HepG2 (cell line): ENCODE data around the gene PLEKHM2. TPM values are rescaled to one million over a fixed set of nuclear protein-coding genes. Genes with fewer than 3 reads are reported as not detected.

ENCODE experiments used
- AFF4 ChIP-seq: sonication (generic); formaldehyde crosslinking; IDR thresholded peaks from 2 replicates; pipeline ENCODE4 v1.4.0; 2020; ENCODE audit warnings: missing genetic modification reagents
- CBFB ChIP-seq: sonication (generic); formaldehyde crosslinking; IDR thresholded peaks from 2 replicates; pipeline ENCODE4 v1.4.0; 2020; ENCODE audit warnings: missing genetic modification reagents
- CREB1 ChIP-seq, 2 experiments: fragments of 450-650 bp in 1 of 2; IDR thresholded peaks; 2 replicates each; pipeline ENCODE4 v1.6.1; 2016 to 2017; ENCODE audit warnings: control low read depth in 1 of 2, mild to moderate bottlenecking in 1 of 2, missing compliant biosample characterization in 1 of 2, missing genetic modification characterization in 1 of 2
- CSRNP1 ChIP-seq: sonication (generic); formaldehyde crosslinking; IDR thresholded peaks from 2 replicates; pipeline ENCODE4 v1.8.1; 2023; ENCODE audit warnings: mild to moderate bottlenecking, missing genetic modification reagents
- IRF9 ChIP-seq: sonication (generic); formaldehyde crosslinking; IDR thresholded peaks from 2 replicates; pipeline ENCODE4 v1.8.0; 2022; ENCODE audit warnings: missing genetic modification reagents, mild to moderate bottlenecking, borderline replicate concordance
- JARID2 ChIP-seq: sonication (generic); formaldehyde crosslinking; IDR thresholded peaks from 2 replicates; pipeline ENCODE4 v1.8.1; 2023; ENCODE audit warnings: missing genetic modification reagents, inconsistent platforms; ENCODE audit not compliant: insufficient replicate concordance
- KDM5A ChIP-seq: fragments of 200-600 bp; sonication (generic); IDR thresholded peaks from 2 replicates; pipeline ENCODE4 v1.7.0; 2018; ENCODE audit warnings: antibody characterized with exemption, mild to moderate bottlenecking, low read length, borderline replicate concordance
- RFX5 ChIP-seq: IDR thresholded peaks from 2 replicates; pipeline ENCODE4 v1.6.1; 2011; ENCODE audit warnings: low read depth, low read length, improper control_type of control experiment
- RXRB ChIP-seq: IDR thresholded peaks from 2 replicates; pipeline ENCODE4 v1.6.1; 2016; ENCODE audit warnings: borderline replicate concordance, missing genetic modification reagents, missing compliant biosample characterization
- SOX13 ChIP-seq, 3 experiments: fragments of 450-650 bp in 1 of 3; sonication (generic) in 1 of 3; formaldehyde crosslinking in 1 of 3; IDR thresholded peaks in 2 of 3; conservative IDR thresholded peaks in 1 of 3; 2 replicates each; pipeline versions ENCODE4 v1.5.0 to v1.6.1; 2016 to 2020; ENCODE audit warnings: antibody characterized with exemption in 1 of 3, mild to moderate bottlenecking in 1 of 3, missing compliant biosample characterization in 1 of 3, missing genetic modification reagents in 1 of 3, moderate library complexity in 1 of 3
- SRF ChIP-seq: IDR thresholded peaks from 2 replicates; pipeline ENCODE4 v1.6.1; 2011; ENCODE audit warnings: mild to moderate bottlenecking, low read depth, low read length, moderate library complexity
- TFDP1 ChIP-seq: IDR thresholded peaks from 2 replicates; pipeline ENCODE4 v1.6.1; 2016; ENCODE audit warnings: missing compliant biosample characterization, missing genetic modification reagents, borderline replicate concordance
- ZNF687 ChIP-seq: sonication (generic); formaldehyde crosslinking; IDR thresholded peaks from 2 replicates; pipeline ENCODE4 v1.5.1; 2020; ENCODE audit warnings: mild to moderate bottlenecking, missing genetic modification reagents, moderate library complexity
- ZNF724P ChIP-seq: sonication (generic); formaldehyde crosslinking; IDR thresholded peaks from 2 replicates; pipeline ENCODE4 v1.8.0; 2022; ENCODE audit warnings: missing genetic modification reagents, borderline replicate concordance
- ZNF879 ChIP-seq: sonication (generic); formaldehyde crosslinking; IDR thresholded peaks from 2 replicates; pipeline ENCODE4 v1.8.1; 2023; ENCODE audit warnings: missing genetic modification reagents
- polyA plus RNA-seq, 8 experiments: library from polyadenylated mRNA; depleted of rRNA in 3 of 8; stranded (reverse) in 7 of 8; unstranded in 1 of 8; fragments of >200 nt; fragmentation: Illumina TruSeq in 4 of 8; extraction: Trizol in 4 of 8; gene quantifications; 2 replicates each; pipeline versions ENCODE4 v1.2.1 to v1.2.3, GENCODE V29; 2011 to 2016; ENCODE audit warnings: low read depth in 4 of 8, missing spikeins in 1 of 8, mixed read lengths in 1 of 8; ENCODE audit not compliant: insufficient read depth in 1 of 8
- total RNA-seq, 5 experiments: library from RNA; depleted of rRNA; stranded (reverse); fragments of >200 nt; fragmentation: Illumina TruSeq; extraction: Trizol; gene quantifications; 2 replicates each; pipeline ENCODE4 v1.2.3, GENCODE V29; 2016; ENCODE audit warnings: low read depth in 1 of 5

PLEKHM2 gene
- total and polyA plus RNA-seq, 2 of the 13 experiments (the other 11 are each of a cell fraction or from before 2014, with no cell fraction given) = 16.5 to 27.3 TPM

- TF ChIP-seq AFF4 = no peak
- no peak for TF ChIP-seq SRF
- no peak for TF ChIP-seq RXRB (CRISPR knock-in tag)
- TF ChIP-seq ZNF724P (CRISPR knock-in tag) = no peak
- peak; percentile 94 for TF ChIP-seq ZNF687
- no peak for TF ChIP-seq CREB1 (IDR thresholded peaks at IDR 0.05)
- no peak for TF ChIP-seq CREB1 (CRISPR knock-in tag; IDR thresholded peaks at IDR 0.05)
- no peak for TF ChIP-seq IRF9 (CRISPR knock-in tag)
- no peak for TF ChIP-seq CBFB
- no peak for TF ChIP-seq SOX13 (IDR thresholded peaks at IDR 0.05)
- no peak for TF ChIP-seq SOX13 (CRISPR knock-in tag; conservative IDR thresholded peaks at IDR 0.05 in 1 of 2, IDR thresholded peaks at IDR 0.05 in 1 of 2)
- no peak for TF ChIP-seq KDM5A
- TF ChIP-seq CSRNP1 (CRISPR knock-in tag) = no peak
- TF ChIP-seq JARID2 (CRISPR knock-in tag) = peak; percentile 30
- TF ChIP-seq TFDP1 (CRISPR knock-in tag) = peak; percentile 52; the same call in 1 of the 2 replicates
- no peak for TF ChIP-seq ZNF879 (CRISPR knock-in tag)
- no peak for TF ChIP-seq RFX5
Measured at GRCh38 chr1:15744122-15744679, 60.1 kb downstream of the PLEKHM2 start (continued).
